NCI-H2171 (cell line): Measurements from ENCODE around the gene GDF10.
A peak's percentile ranks its signal among the peaks of the same experiment; 100 is the strongest.

Experiments used
- DNase-seq: peaks from one replicate; lab custom pipeline; 2025; lab: John Stamatoyannopoulos, UW

Gene GDF10

DNA sequence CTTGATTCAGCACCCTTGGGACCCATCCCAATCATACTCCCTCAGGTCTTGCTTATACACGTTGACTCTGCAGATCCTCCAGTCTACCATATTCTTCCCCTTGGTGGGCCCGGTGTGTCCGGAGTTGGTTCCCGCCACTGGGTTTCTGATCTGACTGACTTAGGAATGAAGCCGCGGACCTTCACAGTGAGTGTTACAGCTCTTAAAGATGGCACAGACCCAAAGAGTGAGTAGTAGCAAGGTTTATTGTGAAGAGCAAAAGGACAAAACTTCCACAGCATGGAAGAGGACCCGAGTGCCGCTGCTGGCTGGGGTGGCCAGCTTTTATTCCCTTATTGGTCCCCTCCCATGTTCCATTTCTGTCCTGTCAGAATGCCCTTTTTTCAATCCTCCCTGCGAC lies 5.9 kb upstream of the GDF10 start:
- DNase-seq = no peak

DNA sequence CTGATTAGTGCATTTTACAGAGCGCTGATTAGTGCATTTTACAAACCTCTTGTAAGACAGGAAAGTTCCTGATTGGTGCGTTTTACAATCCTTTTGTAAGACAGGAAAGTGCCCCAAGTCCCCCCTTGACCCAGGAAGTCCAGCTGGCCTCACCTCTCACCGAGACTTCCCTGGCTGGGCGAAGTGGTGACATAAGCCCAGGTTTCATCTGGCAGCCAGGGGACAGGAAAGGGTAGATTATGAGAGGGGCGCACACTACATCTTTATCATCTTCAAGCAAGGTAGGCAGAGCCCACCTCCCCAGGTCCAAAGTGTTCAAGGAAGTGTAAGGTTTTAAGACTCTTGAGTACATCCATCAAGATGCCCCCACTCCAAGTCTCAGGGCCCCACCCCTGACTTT lies 5.5 kb upstream of the GDF10 start:
- DNase-seq = no peak

DNA sequence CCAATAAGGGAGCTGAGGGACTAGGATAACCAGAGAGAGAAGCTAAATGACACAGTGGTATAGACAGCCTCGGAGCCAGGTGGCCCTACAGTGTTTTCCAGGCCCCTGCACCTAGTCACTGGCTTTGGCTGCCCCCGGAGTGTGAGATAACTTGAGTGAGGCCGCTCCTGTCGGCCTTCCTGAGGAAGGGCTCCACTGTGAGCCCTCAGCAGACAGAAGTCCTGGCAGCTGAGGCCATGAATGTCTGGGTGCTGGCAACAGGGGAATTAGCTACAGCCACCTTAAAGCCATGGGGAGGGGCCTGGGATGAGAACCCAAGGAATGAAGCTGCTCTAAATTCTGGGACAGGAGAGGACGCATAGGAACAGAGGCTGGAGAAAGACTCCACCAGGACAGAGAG lies 4.6 kb upstream of the GDF10 start:
- no peak for DNase-seq

DNA sequence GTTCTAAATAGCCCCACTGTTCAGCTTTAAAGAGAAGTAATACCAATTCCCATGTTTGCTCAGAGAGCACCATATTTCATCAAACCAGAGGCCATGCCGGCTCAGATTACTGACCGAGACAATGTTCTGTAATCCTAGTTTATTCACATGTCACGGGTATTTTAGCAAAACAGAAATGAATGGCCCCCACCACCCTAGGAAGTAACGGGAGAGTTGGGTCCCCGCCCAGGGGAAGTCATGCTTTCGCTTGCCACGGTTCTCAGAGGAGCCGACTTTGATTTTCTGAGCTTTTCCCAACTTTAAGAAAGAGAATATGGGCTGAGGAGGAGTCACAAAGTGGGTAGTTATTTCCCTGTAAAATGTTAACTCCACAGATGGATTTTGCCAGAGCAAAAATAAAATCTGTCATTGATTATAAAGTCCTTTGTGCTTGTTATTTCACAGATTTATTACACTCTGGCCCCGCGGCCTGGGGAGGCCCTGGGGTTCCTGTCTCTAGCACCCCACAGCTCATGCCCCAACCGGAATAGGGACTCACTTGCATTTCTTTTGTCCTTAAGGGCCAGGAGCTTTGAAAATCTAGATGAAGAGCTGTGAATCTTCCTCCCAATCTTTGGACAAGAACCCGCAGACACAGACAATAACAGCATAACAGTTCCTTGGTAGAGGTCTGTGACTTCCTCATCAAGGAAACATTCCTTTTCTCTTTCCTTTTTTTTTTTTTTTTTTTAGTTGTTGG lies 3.7 kb upstream of the GDF10 start:
- DNase-seq = no peak

DNA sequence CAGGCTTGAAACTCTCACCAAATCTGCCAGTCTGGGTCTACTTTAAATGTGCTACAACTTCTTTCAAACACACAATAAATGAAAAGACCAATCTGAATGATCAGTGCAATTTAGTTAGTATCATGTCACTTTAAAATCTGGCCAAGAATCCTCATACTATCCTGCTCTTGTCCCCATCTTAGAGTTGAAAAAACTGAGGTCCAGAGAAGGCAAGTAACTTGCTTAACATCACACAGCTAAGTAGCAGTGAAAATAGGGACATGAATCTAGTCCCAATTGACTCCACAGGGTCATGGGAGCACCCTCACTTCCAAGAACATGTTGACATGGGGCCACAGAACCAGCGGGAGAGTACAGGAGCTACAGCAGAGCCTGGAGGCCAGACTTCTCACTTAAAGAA lies 3.1 kb upstream of the GDF10 start:
- no peak for DNase-seq

DNA sequence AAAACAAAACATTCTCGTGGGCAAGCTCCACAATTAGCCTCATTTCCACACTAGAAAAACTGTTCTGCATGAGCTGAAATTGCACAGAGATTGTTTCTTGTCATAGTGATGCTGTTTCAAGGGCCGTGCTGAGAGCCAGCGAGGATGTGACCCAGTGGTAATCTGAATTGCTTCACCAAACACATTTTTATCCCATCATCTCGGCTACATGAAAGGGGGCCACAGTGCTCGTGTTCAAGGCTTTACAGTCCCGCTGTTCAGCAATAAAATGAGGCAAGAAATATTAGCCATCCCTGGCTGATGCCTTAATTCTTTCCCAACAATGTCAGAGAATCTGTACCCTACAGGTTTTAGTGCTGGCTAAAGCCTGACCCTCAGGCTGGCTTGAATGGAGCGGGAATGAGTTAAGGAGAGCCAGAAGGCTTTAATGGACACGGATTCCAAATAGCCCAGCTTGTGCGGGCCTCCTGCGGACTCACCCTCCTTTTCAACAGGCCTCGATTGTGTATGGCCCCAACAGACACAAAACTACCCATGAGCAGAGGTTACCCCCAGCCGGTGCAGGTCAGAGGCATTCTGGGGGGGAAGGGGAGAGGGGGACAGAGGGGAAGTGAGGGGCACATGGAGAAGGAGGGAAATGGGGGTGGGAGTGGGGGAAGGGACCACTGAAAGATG lies 2.0 kb upstream of the GDF10 start:
- DNase-seq = no peak

DNA sequence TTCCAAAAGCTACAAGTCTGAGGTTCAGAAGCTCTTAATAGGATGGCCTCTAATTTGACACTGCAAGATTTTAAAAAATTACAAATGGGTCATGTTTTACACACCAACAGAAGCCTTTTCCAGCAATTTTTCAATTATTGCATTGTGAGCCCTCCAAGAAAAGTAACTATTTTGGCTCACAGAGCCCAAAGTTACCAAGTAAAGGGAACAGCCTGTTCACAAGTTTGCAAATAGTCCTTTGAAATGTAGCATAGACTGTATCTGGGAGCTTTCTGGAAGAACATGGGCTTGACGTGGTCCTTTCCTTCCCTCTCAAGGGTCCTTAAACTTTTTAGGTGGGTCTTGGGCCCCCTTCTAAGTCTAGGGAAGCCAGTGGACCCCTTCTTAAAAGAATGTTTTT lies 1.3 kb upstream of the GDF10 start:
- DNase-seq = no peak

DNA sequence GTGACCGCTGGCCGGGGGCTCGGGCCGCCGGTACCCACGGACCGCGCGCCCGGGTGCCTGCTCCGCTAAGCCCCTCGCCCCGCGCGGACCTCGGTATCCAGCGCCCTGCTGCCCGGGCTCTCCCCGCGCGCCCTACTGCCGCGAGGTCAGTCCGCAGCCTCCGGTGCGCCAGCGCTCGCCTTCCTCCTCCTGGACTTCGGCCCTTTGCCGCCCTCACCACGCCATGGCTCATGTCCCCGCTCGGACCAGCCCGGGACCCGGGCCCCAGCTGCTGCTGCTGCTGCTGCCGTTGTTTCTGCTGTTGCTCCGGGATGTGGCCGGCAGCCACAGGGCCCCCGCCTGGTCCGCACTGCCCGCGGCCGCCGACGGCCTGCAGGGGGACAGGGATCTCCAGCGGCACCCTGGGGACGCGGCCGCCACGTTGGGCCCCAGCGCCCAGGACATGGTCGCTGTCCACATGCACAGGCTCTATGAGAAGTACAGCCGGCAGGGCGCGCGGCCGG lies 483 bp downstream of the GDF10 start:
- DNase-seq = no peak

DNA sequence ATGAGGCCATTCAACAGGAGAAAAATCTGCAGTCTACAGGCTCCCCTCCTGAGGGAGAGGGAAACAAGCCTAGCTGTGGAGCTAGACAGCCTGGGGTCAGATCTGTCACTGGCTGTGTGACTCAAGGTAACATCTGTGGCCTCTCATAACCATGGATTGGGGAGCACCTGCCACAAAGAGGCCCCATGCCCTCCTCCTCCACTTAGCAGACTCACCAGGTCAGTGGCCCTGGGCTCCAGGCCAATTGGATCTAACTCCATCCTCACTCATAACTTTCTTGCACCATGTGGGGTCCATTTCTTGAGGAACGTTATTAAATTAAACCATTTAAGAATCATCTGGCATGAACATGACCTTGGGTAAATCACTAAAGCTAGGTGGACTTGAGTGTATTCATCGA lies 1.8 kb downstream of the GDF10 start:
- no peak for DNase-seq

DNA sequence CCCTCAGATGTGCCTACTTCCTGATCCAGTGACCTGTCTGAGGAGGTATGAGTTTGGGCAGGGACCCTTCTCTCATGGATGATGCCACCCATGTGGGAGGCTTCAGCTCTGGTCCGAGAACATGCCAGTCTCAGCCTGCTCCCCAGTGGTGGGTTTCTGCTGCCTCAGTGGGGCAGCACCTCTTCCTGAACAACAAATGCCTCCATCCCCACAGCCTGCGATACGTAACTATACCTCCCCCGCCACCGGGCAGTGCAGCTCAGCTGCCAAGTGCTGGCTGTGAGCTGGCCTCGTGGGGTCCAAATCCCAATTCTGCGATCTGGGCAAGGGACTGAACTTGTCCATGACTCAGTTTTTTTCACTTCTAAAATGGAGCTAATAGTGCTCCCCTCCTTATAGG lies 3.1 kb downstream of the GDF10 start:
- DNase-seq = no peak

DNA sequence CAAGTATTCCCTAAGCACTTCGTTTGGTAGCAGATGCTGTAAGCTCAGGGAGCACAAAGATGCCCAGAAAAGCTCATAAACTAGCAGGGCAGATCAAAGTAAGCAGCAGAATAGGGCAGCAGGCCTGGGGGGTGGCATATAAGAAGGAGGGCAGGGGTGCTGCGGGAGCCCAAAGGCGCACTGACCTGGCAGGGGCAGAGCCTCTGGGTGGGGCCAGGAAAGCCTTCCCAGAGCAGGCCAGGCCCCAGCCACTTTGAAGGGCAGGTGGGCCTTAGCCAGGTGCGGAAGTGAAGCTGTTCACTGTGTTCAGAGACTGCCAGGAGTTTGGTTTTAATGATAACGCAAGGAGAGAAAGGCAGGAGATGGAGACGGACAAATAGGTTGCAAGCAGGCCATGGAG lies 3.9 kb downstream of the GDF10 start:
- no peak for DNase-seq

DNA sequence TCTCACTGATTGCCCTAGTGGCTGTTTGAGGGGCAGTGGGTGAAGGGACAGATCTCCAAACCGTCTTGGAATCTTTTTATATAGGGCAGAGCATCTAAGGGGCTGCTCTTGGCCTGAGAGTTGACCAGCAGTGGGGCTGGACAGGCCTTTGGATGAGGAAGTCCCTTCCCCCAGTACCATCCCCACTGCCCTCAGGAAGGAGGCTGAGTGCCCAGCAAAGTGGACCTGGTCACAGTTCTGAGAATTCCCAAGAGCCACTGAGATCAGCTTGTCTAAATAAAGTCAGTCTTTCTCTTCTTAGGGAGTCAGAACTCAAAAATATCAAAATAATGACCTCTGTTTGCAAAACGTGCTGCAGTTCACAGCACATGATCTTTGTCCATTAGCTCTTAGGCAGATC lies 5.6 kb downstream of the GDF10 start:
- no peak for DNase-seq

DNA sequence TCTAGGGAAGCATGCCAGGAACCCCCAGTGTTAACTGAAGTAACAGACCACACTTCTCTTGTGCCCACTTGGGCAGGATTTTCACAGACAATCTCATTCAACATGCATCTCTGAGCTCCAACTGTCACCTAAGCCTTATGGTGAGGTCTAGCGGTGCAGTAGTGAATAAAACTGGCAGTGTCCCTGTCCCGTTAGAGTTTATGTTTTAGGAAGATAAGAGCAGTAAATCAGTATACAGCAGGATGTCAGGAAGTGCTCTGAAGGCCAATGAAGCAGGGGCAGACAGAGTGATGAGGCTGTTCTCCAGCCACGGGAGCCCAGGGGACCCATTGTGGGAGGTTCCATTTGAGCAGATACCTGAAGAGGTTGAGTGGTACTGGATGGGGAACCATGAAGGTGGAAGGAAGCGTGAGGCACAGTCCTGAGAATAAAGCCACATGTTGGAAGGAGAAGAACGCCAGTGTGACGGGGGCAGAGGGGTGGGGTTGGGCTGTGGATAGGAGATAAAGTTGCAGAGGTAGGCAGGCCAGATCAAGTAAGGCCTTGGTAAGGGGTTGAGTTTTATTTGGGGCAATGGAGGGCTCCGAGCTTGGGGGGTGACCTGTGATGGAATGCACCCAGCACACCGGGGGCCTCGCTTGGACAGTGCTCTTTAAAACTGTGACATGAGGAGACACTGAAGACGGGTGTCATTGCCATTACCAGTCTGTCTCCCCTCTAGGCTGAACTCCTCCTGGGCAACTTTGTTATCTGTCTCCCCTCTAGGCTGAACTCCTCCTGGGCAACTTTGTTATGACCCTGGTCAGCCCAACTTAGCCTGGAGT lies 6.6 kb downstream of the GDF10 start:
- DNase-seq = no peak

DNA sequence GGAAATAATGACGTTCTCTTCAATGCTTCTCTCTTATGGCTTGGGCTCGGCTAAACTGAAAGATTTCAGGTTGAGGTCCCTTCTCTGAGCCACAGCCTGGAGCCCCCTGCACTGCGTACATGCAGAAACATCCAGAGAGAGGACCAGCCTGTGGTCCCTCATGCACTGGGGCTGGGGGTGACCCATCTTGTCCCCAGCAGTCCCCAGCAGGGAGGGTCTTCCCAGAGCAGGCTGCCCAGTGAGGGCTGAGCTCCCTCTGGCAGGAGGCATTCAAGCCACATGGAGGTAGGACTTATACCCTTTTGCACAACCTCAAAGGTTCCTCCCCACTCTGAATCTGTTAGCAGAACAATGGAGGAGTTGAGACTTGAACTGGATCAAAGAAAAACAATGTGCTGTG lies 7.4 kb downstream of the GDF10 start:
- no peak for DNase-seq

DNA sequence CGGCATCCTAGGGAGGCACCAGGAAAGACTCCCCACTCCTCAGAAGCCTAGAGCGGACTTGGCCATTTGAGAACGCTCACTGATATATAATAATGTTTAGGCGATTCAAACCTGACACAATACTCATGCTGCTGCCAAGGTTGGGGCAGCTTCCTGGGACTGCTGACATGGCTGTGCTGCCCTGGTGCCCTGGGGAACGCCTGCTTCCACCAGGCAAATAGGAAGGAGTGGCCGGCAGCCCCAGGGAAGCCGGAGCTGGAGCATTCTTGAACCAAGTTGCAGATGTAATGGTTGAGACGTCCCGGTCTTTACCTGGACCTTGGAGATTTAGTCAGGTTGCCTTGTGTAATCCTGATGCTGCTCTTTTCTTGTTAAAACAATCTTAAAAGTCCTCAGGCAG lies 8.8 kb downstream of the GDF10 start:
- DNase-seq = no peak

DNA sequence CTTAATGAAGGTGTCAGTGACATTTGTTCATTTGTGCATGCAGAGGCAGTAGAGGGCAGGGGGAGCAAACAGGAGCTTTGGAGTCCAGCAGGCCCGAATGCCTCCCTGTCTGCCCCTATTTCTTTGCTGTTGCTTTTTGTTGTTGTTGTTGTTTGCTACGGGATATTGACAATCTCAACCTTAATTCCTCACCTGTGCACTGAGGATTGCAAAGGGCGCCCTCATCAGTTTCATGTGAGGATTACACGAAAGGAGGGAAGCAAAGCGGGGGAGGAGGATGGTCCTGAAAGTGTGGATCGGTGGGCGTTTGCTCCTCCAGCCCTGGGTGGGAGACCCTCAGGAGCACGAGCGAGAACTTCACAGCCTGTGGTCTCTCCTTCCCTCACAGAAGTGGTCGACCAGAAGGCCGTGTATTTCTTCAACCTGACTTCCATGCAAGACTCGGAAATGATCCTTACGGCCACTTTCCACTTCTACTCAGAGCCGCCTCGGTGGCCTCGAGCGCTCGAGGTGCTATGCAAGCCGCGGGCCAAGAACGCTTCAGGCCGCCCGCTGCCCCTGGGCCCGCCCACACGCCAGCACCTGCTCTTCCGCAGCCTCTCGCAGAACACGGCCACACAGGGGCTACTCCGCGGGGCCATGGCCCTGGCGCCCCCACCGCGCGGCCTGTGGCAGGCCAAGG lies 9.6 kb downstream of the GDF10 start:
- DNase-seq = no peak

DNA sequence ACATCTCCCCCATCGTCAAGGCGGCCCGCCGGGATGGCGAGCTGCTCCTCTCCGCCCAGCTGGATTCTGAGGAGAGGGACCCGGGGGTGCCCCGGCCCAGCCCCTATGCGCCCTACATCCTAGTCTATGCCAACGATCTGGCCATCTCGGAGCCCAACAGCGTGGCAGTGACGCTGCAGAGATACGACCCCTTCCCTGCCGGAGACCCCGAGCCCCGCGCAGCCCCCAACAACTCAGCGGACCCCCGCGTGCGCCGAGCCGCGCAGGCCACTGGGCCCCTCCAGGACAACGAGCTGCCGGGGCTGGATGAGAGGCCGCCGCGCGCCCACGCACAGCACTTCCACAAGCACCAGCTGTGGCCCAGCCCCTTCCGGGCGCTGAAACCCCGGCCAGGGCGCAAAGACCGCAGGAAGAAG lies 10.1 kb downstream of the GDF10 start:
- no peak for DNase-seq

DNA sequence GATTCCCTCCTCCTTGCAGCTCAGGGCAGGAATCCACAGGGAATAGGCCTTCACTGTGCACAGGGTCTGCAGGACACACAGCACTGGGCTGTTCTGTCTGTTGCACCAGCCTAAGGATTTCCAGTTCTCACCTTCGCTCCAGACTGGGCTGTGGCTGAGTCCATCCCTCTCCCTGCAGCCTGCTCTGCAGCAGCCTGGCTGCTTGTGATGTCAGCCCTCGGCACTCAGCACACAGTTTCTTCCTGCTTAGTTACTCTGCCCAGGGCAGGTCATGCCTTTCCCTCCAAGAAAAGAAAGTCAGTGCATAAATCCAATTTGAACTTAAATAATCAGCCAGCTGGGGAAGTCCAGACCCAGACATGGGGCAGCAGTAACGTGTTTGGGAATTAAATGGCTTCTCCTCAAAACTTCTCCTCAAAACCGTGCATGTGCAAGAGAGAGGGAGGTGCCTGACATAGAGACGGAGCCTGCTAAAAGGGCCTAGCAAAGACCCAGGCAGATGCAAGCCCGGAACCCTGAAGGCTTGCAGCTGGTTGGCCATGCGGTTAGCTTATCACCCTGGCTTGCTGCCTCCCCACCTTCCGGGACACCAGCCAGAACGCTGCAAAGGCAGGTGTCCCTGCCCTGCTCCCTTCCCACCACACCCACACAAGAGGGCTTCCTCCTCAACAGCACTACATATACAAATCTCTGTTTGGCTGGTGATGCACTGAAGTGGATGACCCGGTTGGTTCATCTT lies 11.4 kb downstream of the GDF10 start:
- DNase-seq = no peak

DNA sequence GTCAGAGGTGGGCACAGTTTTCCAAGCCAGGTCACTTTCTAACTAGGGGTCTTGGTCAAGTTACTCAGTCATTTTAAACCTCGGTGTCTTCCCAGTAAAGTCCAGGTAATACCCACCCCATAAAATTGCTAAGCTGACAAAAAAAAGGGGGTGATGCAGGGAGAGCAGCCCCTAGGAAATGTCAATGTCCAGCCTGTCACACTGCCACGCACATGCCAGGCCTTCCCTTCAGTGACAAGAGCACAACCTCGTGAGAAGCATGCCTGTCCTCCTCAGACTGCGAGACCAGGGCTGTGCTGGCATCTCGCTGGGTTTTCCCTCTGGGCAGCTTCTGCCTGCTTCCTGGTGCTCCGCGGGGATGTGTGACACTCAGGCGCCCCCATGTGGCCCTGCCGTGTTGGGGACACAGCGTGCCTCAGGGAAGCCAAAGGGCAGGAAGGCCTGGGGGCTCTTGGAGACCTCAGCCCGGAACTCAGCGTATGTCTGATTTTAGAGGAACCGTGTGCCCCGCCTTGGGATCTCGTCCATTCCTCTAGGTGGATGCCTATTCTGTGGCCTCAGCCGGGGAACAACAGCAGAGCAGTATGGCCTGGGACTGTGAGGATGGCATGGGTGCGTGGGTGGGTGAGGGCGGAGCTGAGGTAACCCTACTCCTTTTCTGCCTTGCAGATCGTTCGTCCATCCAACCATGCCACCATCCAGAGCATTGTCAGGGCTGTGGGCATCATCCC lies 12.1 kb downstream of the GDF10 start:
- DNase-seq = peak; percentile 25

DNA sequence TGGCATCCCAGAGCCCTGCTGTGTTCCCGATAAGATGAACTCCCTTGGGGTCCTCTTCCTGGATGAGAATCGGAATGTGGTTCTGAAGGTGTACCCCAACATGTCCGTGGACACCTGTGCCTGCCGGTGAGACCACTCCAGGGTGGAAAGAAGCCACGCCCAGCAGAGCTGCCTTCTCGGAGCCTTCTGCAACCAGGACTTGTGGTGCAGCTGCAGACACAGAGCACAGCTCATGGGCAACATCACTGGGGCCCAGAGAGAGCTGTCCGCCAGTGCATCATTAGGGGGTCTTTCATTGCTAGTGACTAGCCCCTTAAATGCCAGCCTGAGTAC lies 12.6 kb downstream of the GDF10 start:
- DNase-seq = no peak

DNA sequence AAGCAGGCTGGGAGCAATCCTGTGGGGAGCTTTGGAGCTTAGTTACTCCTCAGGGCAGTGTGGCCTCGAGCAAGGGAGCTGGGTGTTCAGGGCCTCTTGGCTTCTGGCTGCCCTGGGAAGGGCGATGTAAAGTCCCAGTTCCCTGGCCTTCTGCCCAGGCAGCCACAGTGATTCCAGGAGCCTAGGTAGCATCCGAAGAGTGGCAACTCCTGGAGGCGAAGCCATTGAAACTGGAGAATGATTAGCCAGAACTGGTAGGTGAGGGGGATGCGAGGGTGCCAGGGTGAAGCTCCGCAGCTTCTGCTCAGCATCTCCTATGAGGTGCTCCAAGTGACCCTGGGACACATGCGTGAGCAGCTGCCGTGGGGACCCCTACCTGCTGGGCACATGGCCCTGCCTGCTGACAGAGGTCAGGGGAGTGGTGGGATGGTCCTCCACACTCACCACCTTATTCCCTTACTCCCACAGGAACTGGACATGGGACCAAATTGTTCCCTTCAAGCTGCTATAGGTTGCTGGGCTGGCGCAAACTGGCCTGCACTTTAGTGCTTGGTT lies 14.5 kb downstream of the GDF10 start:
- DNase-seq = no peak
